KG1 (cell line): ENCODE results near the gene CD300A.

Experiments
- DNase-seq: peaks from one replicate; lab custom pipeline; 2025; lab: John Stamatoyannopoulos, UW

Gene CD300A

GRCh38 chr17:74439691-74440567 is 26.5 kb upstream of the CD300A start:
- no peak for DNase-seq

- no peak for DNase-seq
These were observed 24.9 kb upstream of the CD300A start for GRCh38 chr17:74441537-74441936.

GRCh38 chr17:74442291-74442669 is 24.2 kb upstream of the CD300A start:
- DNase-seq = no peak

- no peak for DNase-seq
These were observed 23.5 kb upstream of the CD300A start for GRCh38 chr17:74442670-74443515.

- no peak for DNase-seq
These were observed 22.7 kb upstream of the CD300A start for GRCh38 chr17:74443516-74444296.

GRCh38 chr17:74444406-74444805 is 22.0 kb upstream of the CD300A start:
- DNase-seq = no peak

GRCh38 chr17:74445158-74445557 is 21.3 kb upstream of the CD300A start:
- DNase-seq = no peak

- DNase-seq = no peak
These were observed 19.6 kb upstream of the CD300A start for GRCh38 chr17:74446551-74447500.

GRCh38 chr17:74447628-74448159 is 18.7 kb upstream of the CD300A start:
- no peak for DNase-seq

GRCh38 chr17:74448756-74449155 is 17.7 kb upstream of the CD300A start:
- no peak for DNase-seq

- DNase-seq = no peak
These were observed 17.1 kb upstream of the CD300A start for GRCh38 chr17:74449306-74449705.

GRCh38 chr17:74449773-74450172 is 16.7 kb upstream of the CD300A start:
- no peak for DNase-seq

- DNase-seq = no peak
These were observed 16.2 kb upstream of the CD300A start for GRCh38 chr17:74450231-74450630.

GRCh38 chr17:74450925-74451403 is 15.5 kb upstream of the CD300A start:
- DNase-seq = no peak

- no peak for DNase-seq
These were observed 14.9 kb upstream of the CD300A start for GRCh38 chr17:74451557-74451956.

GRCh38 chr17:74452033-74452840 is 14.2 kb upstream of the CD300A start:
- DNase-seq = no peak

GRCh38 chr17:74452841-74453661 is 13.4 kb upstream of the CD300A start:
- DNase-seq = no peak

- no peak for DNase-seq
These were observed 12.7 kb upstream of the CD300A start for GRCh38 chr17:74453665-74454196.
